Measurements from ENCODE around the gene ST8SIA2.
"Not testable (repeated sequence)": the region's sequence is repeated elsewhere in the genome, so short reads cannot be mapped to it uniquely, and the experiment has no call there.

Gene ST8SIA2

GRCh38 chr15:92444631-92445030 is 51.0 kb downstream of the ST8SIA2 start:
- DNase-seq = no peak

- DNase-seq = no peak
Measured at GRCh38 chr15:92448370-92448769, 54.7 kb downstream of the ST8SIA2 start.

GRCh38 chr15:92449476-92449875 is 55.8 kb downstream of the ST8SIA2 start:
- no peak for DNase-seq

GRCh38 chr15:92451225-92451825 is 57.6 kb downstream of the ST8SIA2 start:
- DNase-seq = no peak

GRCh38 chr15:92452143-92452542 is 58.5 kb downstream of the ST8SIA2 start:
- no peak for DNase-seq

- no peak for DNase-seq
Measured at GRCh38 chr15:92453607-92454006, 59.9 kb downstream of the ST8SIA2 start.

- no peak for DNase-seq
Measured at GRCh38 chr15:92454555-92455105, 60.9 kb downstream of the ST8SIA2 start.

GRCh38 chr15:92455271-92455670 is 61.6 kb downstream of the ST8SIA2 start:
- no peak for DNase-seq

GRCh38 chr15:92457471-92458041 is 63.9 kb downstream of the ST8SIA2 start:
- no peak for DNase-seq

- no peak for DNase-seq
Measured at GRCh38 chr15:92460023-92460422, 66.3 kb downstream of the ST8SIA2 start.

GRCh38 chr15:92462424-92463125 is 68.9 kb downstream of the ST8SIA2 start:
- DNase-seq = no peak

- DNase-seq = no peak
Measured at GRCh38 chr15:92463352-92463751, 69.7 kb downstream of the ST8SIA2 start.

- no peak for DNase-seq
Measured at GRCh38 chr15:92463826-92464225, 70.1 kb downstream of the ST8SIA2 start.

- DNase-seq = no peak
Measured at GRCh38 chr15:92466834-92467233, 73.2 kb downstream of the ST8SIA2 start.

GRCh38 chr15:92467245-92467644 is 73.6 kb downstream of the ST8SIA2 start:
- DNase-seq = no peak

- no peak for DNase-seq
Measured at GRCh38 chr15:92468991-92469390, 75.3 kb downstream of the ST8SIA2 start.

GRCh38 chr15:92471288-92471687 is 77.6 kb downstream of the ST8SIA2 start:
- no peak for DNase-seq

GRCh38 chr15:92473756-92474155 is 80.1 kb downstream of the ST8SIA2 start:
- DNase-seq = no peak

GRCh38 chr15:92479730-92480129 is 86.0 kb downstream of the ST8SIA2 start:
- not testable (repeated sequence) for DNase-seq

GRCh38 chr15:92480361-92480760 is 86.7 kb downstream of the ST8SIA2 start:
- no peak for DNase-seq

- no peak for DNase-seq
Measured at GRCh38 chr15:92485441-92485840, 91.8 kb downstream of the ST8SIA2 start.

- no peak for DNase-seq
Measured at GRCh38 chr15:92492551-92493115, 99.0 kb downstream of the ST8SIA2 start.

- no peak for DNase-seq
Measured at GRCh38 chr15:92494806-92495336, 101.2 kb downstream of the ST8SIA2 start.

GRCh38 chr15:92495446-92495845 is 101.8 kb downstream of the ST8SIA2 start:
- no peak for DNase-seq
